Upper lobe of left lung (tissue), 4 donors: Measurements from ENCODE around the gene PAGE2.

ENCODE experiments used
- EP300 ChIP-seq, 4 donors: sonication (generic); formaldehyde crosslinking; IDR thresholded peaks; one replicate each; pipeline ENCODE4 v1.5.1; 2017; ENCODE audit warnings: antibody characterized with exemption in 4 of 4, control low read depth in 2 of 4
- POLR2A ChIP-seq, 4 donors: fragments of 450-650 bp; IDR thresholded peaks; one replicate each; pipeline ENCODE4 v1.5.1; 2016 to 2017; ENCODE audit warnings: antibody characterized with exemption in 4 of 4, mild to moderate bottlenecking in 2 of 4
- POLR2AphosphoS5 ChIP-seq, 2 donors: sonication (generic); formaldehyde crosslinking; IDR thresholded peaks; one replicate each; pipeline ENCODE4 v1.5.1; 2017; ENCODE audit warnings: antibody characterized with exemption in 2 of 2
- TF ChIP-seq, protein P1 (sequence below), 6 experiments: fragments of 450-650 bp in 4 of 6; fragments of 200-600 bp in 2 of 6; sonication (generic) in 2 of 6; IDR thresholded peaks; one replicate each; pipeline ENCODE4 v1.5.1; 2016 to 2019; ENCODE audit warnings: antibody characterized with exemption in 6 of 6

- TF ChIP-seq POLR2A (IDR thresholded peaks at IDR 0.05) (no peak), POLR2AphosphoS5 (IDR thresholded peaks at IDR 0.05) (no peak), EP300 (IDR thresholded peaks at IDR 0.05) (no peak)
- TF ChIP-seq, protein P1, sequence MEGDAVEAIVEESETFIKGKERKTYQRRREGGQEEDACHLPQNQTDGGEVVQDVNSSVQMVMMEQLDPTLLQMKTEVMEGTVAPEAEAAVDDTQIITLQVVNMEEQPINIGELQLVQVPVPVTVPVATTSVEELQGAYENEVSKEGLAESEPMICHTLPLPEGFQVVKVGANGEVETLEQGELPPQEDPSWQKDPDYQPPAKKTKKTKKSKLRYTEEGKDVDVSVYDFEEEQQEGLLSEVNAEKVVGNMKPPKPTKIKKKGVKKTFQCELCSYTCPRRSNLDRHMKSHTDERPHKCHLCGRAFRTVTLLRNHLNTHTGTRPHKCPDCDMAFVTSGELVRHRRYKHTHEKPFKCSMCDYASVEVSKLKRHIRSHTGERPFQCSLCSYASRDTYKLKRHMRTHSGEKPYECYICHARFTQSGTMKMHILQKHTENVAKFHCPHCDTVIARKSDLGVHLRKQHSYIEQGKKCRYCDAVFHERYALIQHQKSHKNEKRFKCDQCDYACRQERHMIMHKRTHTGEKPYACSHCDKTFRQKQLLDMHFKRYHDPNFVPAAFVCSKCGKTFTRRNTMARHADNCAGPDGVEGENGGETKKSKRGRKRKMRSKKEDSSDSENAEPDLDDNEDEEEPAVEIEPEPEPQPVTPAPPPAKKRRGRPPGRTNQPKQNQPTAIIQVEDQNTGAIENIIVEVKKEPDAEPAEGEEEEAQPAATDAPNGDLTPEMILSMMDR (IDR thresholded peaks at IDR 0.05): no peak
Observed at GRCh38 chrX:55119271-55119670, 30.5 kb downstream of the PAGE2 start.
